ENCODE results near the gene SNX18. TPM values are rescaled to one million over a fixed set of nuclear protein-coding genes. Genes with fewer than 3 reads are reported as not detected.

The SNX18 gene
- polyA plus RNA-seq, 1 donor (not counting 4 experiments of a cell fraction or from before 2014, with no cell fraction given), result 7.4 TPM

DNA sequence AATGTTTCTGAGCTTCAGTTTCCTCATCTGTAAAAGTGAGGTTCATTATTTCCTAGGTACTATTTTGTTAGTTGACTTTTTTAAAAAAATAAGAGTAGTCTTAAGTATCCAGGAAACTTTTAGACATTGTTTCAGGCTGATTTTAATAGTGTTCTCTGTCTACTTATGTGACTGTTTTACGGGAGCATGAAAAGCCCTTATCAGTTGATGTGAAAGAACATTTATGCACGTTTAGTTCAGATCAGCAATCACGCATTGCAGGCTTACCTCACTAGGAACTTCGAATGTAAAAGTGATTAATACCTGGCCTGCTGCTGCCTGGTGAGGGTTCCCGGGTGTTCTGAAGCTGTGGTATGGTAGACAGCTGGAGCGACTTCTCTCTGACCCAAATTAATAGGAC lies 8.1 kb downstream of the SNX18 start:
- Histone ChIP-seq H3K79me2 (ENCODE audit: control insufficient read depth, insufficient read depth, low read length) (peaks cover 26% of the 10 kb centered on the region), H3K4me1 (ENCODE audit: control insufficient read depth, extremely low read depth, insufficient read depth, low read length) (peaks cover 7% of the 10 kb centered on the region), H3K27me3 (ENCODE audit: control insufficient read depth, extremely low read depth, insufficient read depth, low read length) (no peaks in the 10 kb centered on the region), H3K9me1 (ENCODE audit: control insufficient read depth, extremely low read depth, insufficient read depth, low read length) (no peaks in the 10 kb centered on the region), H3K9me3 (ENCODE audit: control insufficient read depth, low read depth, low read length) (no peaks in the 10 kb centered on the region), H3K4me2 (ENCODE audit: control insufficient read depth, extremely low read depth, insufficient read depth, low read depth, low read length) (no peak overlapping the region), H3K36me3 (ENCODE audit: control insufficient read depth in 2 of 2, extremely low read depth in 1 of 2, insufficient read depth in 2 of 2, low read length in 2 of 2) (no peaks in the 10 kb centered on the region), H3K9ac (ENCODE audit: control insufficient read depth, extremely low read depth, insufficient read depth, low read length) (no peak overlapping the region), H4K20me1 (ENCODE audit: control insufficient read depth, extremely low read depth, insufficient read depth, low read length) (no peaks in the 10 kb centered on the region), H3K27ac (ENCODE audit: control insufficient read depth, insufficient read depth, low read length) (no peak overlapping the region), H2AFZ (ENCODE audit: control insufficient read depth, low read length) (no peak overlapping the region), H3K4me3 (ENCODE audit: control insufficient read depth in 2 of 3, extremely low read depth in 1 of 3, insufficient read depth in 2 of 3, low read depth in 1 of 3, low read length in 3 of 3) (no peak overlapping the region)
- FAIRE-seq (no peak), DNase-seq (ENCODE audit: low read depth, low spot score) (no peak)
- dilution Hi-C loops (cut with MboI; ENCODE audit: extremely low pct_ligation_motif_present, low sequenced_read_pairs), result no loop called here
- no peak for TF ChIP-seq EZH2 (IDR thresholded peaks at IDR 0.05; ENCODE audit: low read length)
- TF ChIP-seq, protein P1, sequence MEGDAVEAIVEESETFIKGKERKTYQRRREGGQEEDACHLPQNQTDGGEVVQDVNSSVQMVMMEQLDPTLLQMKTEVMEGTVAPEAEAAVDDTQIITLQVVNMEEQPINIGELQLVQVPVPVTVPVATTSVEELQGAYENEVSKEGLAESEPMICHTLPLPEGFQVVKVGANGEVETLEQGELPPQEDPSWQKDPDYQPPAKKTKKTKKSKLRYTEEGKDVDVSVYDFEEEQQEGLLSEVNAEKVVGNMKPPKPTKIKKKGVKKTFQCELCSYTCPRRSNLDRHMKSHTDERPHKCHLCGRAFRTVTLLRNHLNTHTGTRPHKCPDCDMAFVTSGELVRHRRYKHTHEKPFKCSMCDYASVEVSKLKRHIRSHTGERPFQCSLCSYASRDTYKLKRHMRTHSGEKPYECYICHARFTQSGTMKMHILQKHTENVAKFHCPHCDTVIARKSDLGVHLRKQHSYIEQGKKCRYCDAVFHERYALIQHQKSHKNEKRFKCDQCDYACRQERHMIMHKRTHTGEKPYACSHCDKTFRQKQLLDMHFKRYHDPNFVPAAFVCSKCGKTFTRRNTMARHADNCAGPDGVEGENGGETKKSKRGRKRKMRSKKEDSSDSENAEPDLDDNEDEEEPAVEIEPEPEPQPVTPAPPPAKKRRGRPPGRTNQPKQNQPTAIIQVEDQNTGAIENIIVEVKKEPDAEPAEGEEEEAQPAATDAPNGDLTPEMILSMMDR (optimal IDR thresholded peaks at IDR 0.05 in 1 of 3, IDR thresholded peaks at IDR 0.05 in 1 of 3, conservative IDR thresholded peaks at IDR 0.05 in 1 of 3; ENCODE audit: extremely low read depth in 1 of 3, insufficient read depth in 2 of 3, low read length in 3 of 3), result no peak

- Histone ChIP-seq H3K9me1 (ENCODE audit: control insufficient read depth, extremely low read depth, insufficient read depth, low read length) (no peaks in the 10 kb centered on the region), H3K36me3 (ENCODE audit: control insufficient read depth in 2 of 2, extremely low read depth in 1 of 2, insufficient read depth in 2 of 2, low read length in 2 of 2) (no peaks in the 10 kb centered on the region), H3K4me2 (ENCODE audit: control insufficient read depth, extremely low read depth, insufficient read depth, low read depth, low read length) (no peak overlapping the region), H3K4me1 (ENCODE audit: control insufficient read depth, extremely low read depth, insufficient read depth, low read length) (peaks cover 5% of the 10 kb centered on the region), H3K27ac (ENCODE audit: control insufficient read depth, insufficient read depth, low read length) (no peak overlapping the region), H4K20me1 (ENCODE audit: control insufficient read depth, extremely low read depth, insufficient read depth, low read length) (no peaks in the 10 kb centered on the region), H2AFZ (ENCODE audit: control insufficient read depth, low read length) (no peak overlapping the region), H3K79me2 (ENCODE audit: control insufficient read depth, insufficient read depth, low read length) (peaks cover 17% of the 10 kb centered on the region), H3K27me3 (ENCODE audit: control insufficient read depth, extremely low read depth, insufficient read depth, low read length) (no peaks in the 10 kb centered on the region), H3K4me3 (ENCODE audit: control insufficient read depth in 2 of 3, extremely low read depth in 1 of 3, insufficient read depth in 2 of 3, low read depth in 1 of 3, low read length in 3 of 3) (no peak overlapping the region), H3K9me3 (ENCODE audit: control insufficient read depth, low read depth, low read length) (no peaks in the 10 kb centered on the region), H3K9ac (ENCODE audit: control insufficient read depth, extremely low read depth, insufficient read depth, low read length) (no peak overlapping the region)
- FAIRE-seq (no peak), DNase-seq (ENCODE audit: low read depth, low spot score) (no peak)
- dilution Hi-C loops (cut with MboI; ENCODE audit: extremely low pct_ligation_motif_present, low sequenced_read_pairs), result no loop called here
- TF ChIP-seq EZH2 (IDR thresholded peaks at IDR 0.05; ENCODE audit: low read length), result no peak
- TF ChIP-seq, protein P1 (optimal IDR thresholded peaks at IDR 0.05 in 1 of 3, IDR thresholded peaks at IDR 0.05 in 1 of 3, conservative IDR thresholded peaks at IDR 0.05 in 1 of 3; ENCODE audit: extremely low read depth in 1 of 3, insufficient read depth in 2 of 3, low read length in 3 of 3), result no peak
Measured at GRCh38 chr5:54526604-54527288, 9.2 kb downstream of the SNX18 start.

All from keratinocyte (primary cell).